Measurements from ENCODE around the gene EPHB3.

EPHB3 gene

DNA sequence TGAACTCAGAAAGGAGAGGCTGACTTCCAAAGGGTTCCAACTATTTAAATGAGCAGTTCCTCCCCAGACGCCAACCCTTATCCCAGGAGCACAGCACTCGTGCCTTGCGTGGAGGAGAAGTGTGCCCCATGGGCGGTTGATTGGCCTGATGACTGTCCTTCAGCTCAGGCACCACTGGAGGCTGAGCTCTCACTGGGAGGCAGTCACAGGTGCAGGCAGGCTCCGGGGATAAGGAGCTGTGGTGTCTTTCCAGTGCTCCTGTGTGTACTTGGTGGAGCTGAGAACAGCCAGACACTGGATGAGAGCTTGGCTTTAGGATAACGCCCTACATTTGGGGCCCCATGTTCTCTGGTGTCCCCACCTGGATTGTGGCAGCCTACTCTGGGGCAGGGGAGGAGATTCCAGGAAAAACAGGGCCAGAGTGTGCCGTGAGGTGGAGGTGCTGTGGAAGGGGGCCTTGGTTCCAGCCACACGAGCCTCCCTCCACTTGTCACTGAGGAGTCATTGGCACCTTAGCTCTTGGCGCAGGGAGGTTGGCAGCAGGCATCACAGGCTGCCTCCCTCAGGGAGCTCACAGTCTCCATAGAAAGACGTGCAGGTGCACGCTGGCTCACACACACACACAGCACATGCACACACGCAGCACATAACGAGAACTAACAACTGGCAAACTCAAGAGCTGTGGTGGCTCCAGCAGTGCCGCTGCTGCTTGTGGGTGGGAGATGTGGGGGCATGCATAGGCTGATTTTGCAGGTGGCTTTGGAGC, 22.7 kb upstream of the EPHB3 start:
- H3K27ac Mint-ChIP-seq = no peak overlapping the region
- H3K4me1 Mint-ChIP-seq = peaks cover 6% of the 10 kb centered on the region
- H3K36me3 Mint-ChIP-seq = no peaks in the 10 kb centered on the region
- DNase-seq (ENCODE audit: low spot score in 2 of 2) (no peak), ATAC-seq (ENCODE audit: low read depth) (no peak)
- H3K4me3 Mint-ChIP-seq = no peak overlapping the region
- H3K27me3 Mint-ChIP-seq = peaks cover 28% of the 10 kb centered on the region
- H3K9me3 Mint-ChIP-seq = no peaks in the 10 kb centered on the region

DNA sequence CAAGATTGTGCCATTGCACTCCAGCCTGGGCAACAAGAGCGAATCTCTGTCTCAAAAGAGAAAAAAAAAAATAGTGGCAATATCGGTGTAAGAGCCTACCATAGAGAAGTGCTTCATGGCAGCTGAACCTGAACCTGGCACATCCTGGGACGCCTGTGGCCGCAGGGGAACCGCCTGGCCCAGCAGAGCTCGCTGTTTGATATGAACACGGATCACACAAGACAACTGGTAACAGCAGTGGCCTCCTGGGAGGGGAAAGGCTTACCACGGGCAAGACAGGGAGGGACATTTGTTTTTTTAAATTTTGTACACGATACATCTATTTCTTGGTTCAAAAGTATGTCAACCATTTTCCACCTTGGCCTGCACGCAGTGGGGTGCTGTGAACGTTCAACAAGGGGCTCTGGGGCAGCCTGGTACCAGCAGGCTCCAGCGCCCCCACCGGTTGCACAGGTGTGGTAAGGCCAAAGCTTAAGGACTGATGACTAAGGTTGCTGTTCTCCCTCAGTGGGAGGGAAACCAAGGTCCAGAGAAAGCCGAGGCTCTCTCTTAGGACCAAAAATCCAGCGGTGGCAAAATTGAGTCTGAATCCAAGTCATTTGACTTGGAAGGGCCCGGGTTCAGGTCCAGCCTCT, 21.7 kb upstream of the EPHB3 start:
- no peak for DNase-seq (ENCODE audit: low spot score in 2 of 2)
- H3K4me3 Mint-ChIP-seq = no peak overlapping the region
- H3K9me3 Mint-ChIP-seq = no peaks in the 10 kb centered on the region
- no peak for ATAC-seq (ENCODE audit: low read depth)
- peaks cover 9% of the 10 kb centered on the region for H3K4me1 Mint-ChIP-seq
- H3K27me3 Mint-ChIP-seq = peaks cover 29% of the 10 kb centered on the region
- H3K36me3 Mint-ChIP-seq = no peaks in the 10 kb centered on the region
- no peak overlapping the region for H3K27ac Mint-ChIP-seq

DNA sequence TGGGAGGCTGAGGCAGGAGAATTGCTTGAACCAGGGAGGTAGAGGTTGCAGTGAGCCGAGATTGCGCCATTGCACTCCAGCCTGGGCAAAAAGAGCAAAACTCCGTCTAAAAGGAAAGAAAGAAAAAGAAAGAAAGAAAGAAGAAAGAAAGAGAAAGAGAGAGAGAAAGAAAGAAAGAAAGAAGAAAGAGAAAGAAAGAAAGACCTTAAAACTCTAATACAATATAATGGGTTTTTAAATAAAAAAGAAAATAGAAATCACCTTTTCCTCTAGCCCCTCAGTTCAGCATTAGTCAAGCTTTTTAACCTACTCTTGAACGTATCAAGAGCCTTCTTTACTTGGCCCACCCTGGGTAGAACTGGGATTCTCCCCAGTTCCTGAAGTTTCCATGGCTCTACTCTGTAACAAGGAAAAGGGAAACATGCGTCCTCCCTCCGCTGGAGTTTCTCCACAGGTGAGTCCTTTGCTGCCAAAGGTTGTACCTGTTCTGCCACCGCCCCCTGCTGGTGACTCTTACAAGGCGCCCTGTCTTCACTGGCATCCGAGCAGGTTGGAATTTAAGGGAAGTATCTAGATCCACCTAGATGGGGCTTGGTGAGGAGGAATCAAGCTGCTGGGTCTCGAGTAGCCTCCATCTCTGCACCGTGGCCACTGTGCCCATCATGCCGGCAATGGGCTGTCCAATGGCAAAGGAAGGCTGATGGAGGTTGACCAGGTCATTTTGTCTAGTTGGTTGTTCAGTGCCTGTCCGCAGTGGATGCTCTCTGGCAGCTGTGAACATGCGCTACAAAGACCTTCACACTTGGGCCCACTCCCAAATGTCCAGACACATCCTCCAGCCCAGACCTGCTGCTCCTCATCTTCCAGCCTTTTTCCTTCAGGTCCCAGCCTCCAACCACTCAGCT, 20.6 kb upstream of the EPHB3 start:
- peaks cover 13% of the 10 kb centered on the region for H3K4me1 Mint-ChIP-seq
- H3K27ac Mint-ChIP-seq = no peak overlapping the region
- no peaks in the 10 kb centered on the region for H3K36me3 Mint-ChIP-seq
- peak; percentile 76 for ATAC-seq (ENCODE audit: low read depth)
- peak; percentile 66 to 74 for DNase-seq (ENCODE audit: low spot score in 2 of 2)
- H3K4me3 Mint-ChIP-seq = no peak overlapping the region
- peaks cover 29% of the 10 kb centered on the region for H3K27me3 Mint-ChIP-seq
- H3K9me3 Mint-ChIP-seq = no peaks in the 10 kb centered on the region

DNA sequence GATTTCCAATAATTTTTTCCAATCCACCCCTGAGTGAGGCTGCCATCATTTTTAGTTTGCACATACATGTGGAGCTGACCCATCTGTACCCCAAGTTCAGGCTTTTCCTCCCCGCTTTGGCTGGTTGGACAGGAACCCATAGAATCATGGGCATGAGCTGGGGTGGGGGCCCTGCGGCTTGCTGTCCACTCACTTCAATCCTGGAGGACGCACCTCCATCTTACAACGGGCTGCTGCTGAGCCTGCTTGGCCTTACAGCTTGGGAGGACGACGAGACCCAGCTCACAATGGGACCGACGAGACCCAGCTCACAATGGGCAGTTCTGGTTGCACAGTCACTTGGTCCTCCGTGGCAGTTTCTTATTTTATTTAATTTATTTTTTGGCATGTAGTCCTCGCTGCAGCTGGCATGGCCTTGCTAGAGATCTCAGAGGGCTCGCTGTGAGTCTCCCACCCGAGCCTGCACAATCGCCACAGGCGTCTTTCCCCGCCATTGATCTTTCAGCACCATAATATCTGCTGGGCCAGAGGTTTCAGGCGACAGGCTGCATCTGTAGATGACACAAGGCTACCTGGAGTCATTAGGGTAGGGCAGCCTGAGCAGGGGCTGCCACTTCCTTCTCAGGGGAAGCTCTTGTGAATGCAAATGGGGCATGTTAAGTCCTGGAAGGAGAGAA, 19.6 kb upstream of the EPHB3 start:
- peaks cover 18% of the 10 kb centered on the region for H3K4me1 Mint-ChIP-seq
- H3K27me3 Mint-ChIP-seq = peaks cover 31% of the 10 kb centered on the region

DNA sequence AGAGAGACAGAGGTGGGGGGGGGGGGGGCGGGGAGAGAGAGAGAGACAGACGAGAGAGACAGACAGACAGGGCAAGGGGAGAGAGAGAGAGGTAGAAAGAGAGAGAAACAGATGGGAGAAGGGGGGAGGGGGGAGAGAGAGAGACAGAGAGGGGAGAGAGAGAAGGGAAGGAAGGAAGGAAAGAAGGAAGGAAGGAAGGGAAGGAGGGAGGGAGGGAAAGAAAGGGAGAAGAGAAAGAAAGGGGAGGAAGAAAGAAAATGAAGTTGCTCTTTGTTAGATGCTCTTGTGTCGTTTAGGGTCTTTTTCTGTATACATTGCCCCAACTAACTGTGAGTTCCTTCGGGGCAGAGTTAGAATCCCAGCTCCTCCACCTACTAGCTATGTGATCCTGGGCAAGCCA, 19.0 kb upstream of the EPHB3 start:
- Mint-ChIP-seq H3K27me3 (peaks cover 31% of the 10 kb centered on the region), H3K4me3 (no peak overlapping the region), H3K4me1 (peaks cover 18% of the 10 kb centered on the region), H3K36me3 (no peaks in the 10 kb centered on the region), H3K9me3 (no peaks in the 10 kb centered on the region), H3K27ac (no peak overlapping the region)
- no peak for DNase-seq (ENCODE audit: low spot score in 2 of 2)
- ATAC-seq (ENCODE audit: low read depth) = no peak

More for the DNA sequence above, 19.6 kb upstream of the EPHB3 start:
- DNase-seq (ENCODE audit: low spot score in 2 of 2) (no peak), ATAC-seq (ENCODE audit: low read depth) (no peak)
- no peaks in the 10 kb centered on the region for H3K9me3 Mint-ChIP-seq
- no peak overlapping the region for H3K4me3 Mint-ChIP-seq
- H3K27ac Mint-ChIP-seq = no peak overlapping the region
- H3K36me3 Mint-ChIP-seq = no peaks in the 10 kb centered on the region

DNA sequence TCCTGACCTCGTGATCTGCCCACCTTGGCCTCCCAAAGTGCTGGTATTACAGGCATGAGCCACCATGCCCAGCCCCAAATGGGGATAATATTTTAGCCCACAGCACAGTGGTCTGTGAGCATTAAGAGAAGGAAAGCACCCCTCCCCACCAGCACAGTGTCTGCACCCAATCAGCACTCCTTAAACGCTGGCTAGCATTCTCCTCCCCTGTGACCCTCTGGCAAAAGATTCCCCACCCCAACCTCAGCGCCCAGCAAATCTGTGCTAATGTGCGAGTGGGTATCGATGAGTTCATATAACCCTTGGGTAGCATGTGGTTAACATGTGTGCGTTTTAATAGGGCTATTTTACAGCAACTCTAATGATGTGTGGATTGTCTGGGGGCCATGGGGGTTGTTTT, 18.3 kb upstream of the EPHB3 start:
- Mint-ChIP-seq H3K4me1 (peaks cover 18% of the 10 kb centered on the region), H3K4me3 (no peak overlapping the region), H3K36me3 (no peaks in the 10 kb centered on the region), H3K27me3 (peaks cover 33% of the 10 kb centered on the region), H3K27ac (no peak overlapping the region), H3K9me3 (no peaks in the 10 kb centered on the region)
- DNase-seq (ENCODE audit: low spot score in 2 of 2) = no peak
- ATAC-seq (ENCODE audit: low read depth) = no peak

DNA sequence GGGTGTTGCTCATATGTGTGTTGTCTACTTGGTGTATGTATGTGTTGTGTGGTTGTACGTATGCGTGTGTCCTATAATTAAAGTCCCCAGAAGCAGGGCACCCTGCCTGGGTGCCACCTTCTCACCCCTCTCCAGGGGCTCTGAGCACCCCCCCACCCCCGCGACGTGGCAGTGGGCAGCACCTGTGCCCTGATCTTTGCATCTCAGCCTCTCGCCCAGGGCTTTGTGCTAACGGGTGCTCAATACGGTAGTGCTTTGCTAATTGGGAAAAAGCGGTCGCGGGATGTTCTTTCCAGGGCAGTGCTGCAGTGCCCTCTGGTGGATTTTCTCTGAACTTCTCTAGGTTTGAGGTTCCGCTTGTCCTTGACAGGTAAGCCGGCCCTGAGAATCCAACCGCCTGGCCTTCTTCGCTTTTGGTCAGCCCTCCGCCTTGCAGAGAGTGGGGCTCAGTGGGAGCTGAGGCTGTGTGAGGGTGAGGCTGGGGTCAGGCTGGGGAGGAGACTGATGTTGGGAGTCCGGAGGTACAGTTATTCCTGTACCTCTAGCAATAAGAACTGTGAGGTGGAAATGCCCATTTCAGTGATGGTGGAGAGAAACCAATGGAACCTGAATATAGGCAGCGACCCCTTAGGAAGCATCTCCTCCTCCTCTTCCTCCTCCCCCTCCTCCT, 17.6 kb upstream of the EPHB3 start:
- H3K9me3 Mint-ChIP-seq = no peaks in the 10 kb centered on the region
- H3K4me3 Mint-ChIP-seq = no peak overlapping the region
- DNase-seq (ENCODE audit: low spot score in 2 of 2) = peak; percentile 74 to 80
- H3K27me3 Mint-ChIP-seq = peaks cover 27% of the 10 kb centered on the region
- peaks cover 18% of the 10 kb centered on the region for H3K4me1 Mint-ChIP-seq
- no peaks in the 10 kb centered on the region for H3K36me3 Mint-ChIP-seq
- no peak overlapping the region for H3K27ac Mint-ChIP-seq
- peak; percentile 66 for ATAC-seq (ENCODE audit: low read depth)

DNA sequence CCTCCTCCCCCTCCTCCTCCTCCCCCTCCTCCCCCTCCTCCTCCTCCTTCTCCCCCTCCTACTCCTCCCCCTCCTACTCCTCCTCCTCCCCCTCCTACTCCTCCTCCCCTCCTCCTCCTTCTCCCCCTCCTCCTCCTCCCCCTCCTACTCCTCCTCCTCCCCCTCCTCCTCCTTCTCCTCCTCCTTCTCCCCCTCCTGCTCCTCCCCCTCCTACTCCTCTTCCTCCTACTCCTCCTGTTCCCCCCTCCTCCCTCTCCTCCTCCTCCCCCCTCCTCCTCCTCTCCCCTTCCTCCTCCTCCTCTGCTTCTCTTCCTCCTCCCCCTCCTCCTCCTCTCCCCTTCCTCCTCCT, 17.1 kb upstream of the EPHB3 start:
- Mint-ChIP-seq H3K27ac (no peak overlapping the region), H3K36me3 (no peaks in the 10 kb centered on the region), H3K4me1 (peaks cover 18% of the 10 kb centered on the region), H3K27me3 (peaks cover 24% of the 10 kb centered on the region), H3K9me3 (no peaks in the 10 kb centered on the region), H3K4me3 (no peak overlapping the region)
- DNase-seq (ENCODE audit: low spot score in 2 of 2) (no peak), ATAC-seq (ENCODE audit: low read depth) (no peak)

DNA sequence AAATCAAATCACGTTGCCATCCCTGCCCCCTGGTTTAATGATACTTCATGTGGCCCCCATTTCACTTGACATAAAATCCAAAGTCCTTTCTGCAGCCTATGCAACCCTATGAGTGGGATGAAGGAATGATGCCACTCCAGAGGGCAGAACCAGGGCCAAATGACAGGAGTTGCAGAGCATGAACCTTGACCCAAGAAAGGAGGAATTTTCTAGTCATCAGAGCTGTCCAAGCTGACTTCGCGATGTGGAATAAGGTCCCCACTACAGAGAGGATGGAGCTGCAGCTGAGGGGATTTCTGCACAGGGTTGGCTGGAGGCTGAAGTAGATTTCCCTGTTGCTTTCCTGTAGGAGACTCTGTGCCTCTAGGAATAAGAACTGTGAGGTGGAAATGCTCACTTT, 15.8 kb upstream of the EPHB3 start:
- no peak for ATAC-seq (ENCODE audit: low read depth)
- no peaks in the 10 kb centered on the region for H3K9me3 Mint-ChIP-seq
- no peak for DNase-seq (ENCODE audit: low spot score in 2 of 2)
- H3K4me3 Mint-ChIP-seq = no peak overlapping the region
- no peak overlapping the region for H3K27ac Mint-ChIP-seq
- H3K36me3 Mint-ChIP-seq = no peaks in the 10 kb centered on the region
- H3K27me3 Mint-ChIP-seq = peaks cover 24% of the 10 kb centered on the region
- peaks cover 18% of the 10 kb centered on the region for H3K4me1 Mint-ChIP-seq

DNA sequence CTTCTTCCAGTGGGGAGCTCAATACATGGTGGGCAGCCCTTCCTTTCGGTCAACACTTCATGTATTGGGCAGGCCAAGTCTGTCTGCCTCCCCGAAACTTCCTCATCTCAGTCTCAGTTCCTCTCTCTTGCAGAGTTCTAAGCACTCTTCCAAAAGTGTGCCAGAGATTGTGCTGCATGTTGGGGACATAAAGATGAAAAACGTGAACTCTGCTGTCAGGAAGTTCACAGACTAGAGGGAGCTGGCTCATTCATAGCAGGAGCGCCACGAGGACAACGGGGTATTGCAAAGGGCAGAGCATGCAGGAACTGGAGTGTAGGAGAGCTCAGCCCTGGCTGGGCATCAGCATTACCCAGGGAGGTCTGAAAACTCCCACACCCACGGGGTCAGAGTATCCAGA, 15.3 kb upstream of the EPHB3 start:
- Mint-ChIP-seq H3K27me3 (peaks cover 23% of the 10 kb centered on the region), H3K27ac (no peak overlapping the region), H3K36me3 (no peaks in the 10 kb centered on the region), H3K9me3 (no peaks in the 10 kb centered on the region), H3K4me3 (no peak overlapping the region), H3K4me1 (peaks cover 16% of the 10 kb centered on the region)
- DNase-seq (ENCODE audit: low spot score in 2 of 2) = no peak
- peak; percentile 57 for ATAC-seq (ENCODE audit: low read depth)

DNA sequence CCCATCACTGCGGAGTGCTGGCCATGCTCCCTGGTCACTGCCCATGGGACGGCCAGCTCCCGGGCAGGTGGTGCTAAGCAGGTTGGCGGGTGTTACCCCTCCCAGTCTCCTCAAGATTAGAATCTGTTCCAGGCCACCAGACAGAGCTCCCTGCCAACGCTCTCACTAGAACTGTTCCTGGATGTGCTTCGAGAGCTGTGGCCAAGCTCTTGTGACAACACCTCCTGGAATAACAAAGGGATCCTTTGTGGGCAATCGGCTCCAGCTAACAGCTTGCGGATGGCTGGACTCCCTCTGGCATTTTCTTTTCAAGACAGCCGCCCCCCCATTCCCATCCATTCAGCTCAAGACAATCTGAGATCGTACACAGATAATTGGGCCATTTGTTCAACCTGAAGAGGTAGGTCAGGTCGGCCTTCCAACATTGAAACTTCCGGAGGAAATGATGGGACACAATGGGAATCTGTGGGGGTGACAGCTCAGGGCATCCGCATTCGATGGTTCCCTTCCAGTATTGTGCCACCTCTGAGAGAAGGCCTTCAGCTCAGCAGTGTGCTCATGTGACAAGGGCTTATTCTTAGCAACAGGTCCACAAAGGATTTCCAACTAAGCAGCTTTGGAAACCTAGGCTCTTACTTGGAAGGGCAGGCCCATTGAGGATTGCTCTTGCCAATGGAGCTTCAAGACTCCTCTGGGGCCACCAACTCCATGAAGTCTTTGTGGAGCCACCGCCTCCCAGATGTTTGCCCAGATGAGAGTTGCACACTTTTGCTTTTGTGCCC, 11.6 kb upstream of the EPHB3 start:
- H3K36me3 Mint-ChIP-seq = no peaks in the 10 kb centered on the region
- H3K27ac Mint-ChIP-seq = no peak overlapping the region
- DNase-seq (ENCODE audit: low spot score in 2 of 2) (no peak), ATAC-seq (ENCODE audit: low read depth) (no peak)
- no peak overlapping the region for H3K4me3 Mint-ChIP-seq
- H3K9me3 Mint-ChIP-seq = no peaks in the 10 kb centered on the region
- H3K27me3 Mint-ChIP-seq = peaks cover 28% of the 10 kb centered on the region
- peaks cover 8% of the 10 kb centered on the region for H3K4me1 Mint-ChIP-seq

DNA sequence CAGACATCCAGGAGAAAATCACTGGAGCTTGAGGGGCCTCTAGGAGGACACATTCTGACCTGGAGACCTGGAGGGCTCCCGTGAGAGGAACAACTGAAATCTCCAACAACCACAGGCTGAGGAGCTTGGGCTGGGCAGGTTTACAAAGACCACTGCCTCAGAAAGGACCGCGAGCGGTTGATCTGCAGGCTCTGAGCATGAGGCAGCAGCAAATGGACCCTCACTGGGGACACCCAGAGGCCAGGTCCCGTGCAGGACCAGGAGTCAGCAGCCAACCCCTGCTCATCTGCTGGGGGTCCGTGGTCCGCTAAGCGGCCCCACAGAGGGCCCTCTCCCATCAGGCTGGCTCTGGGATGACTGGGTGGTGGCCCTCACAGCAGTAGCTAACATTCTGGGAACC, 10.5 kb upstream of the EPHB3 start:
- Mint-ChIP-seq H3K36me3 (no peaks in the 10 kb centered on the region), H3K4me1 (peaks cover 4% of the 10 kb centered on the region), H3K9me3 (no peaks in the 10 kb centered on the region), H3K27me3 (peaks cover 34% of the 10 kb centered on the region), H3K27ac (no peak overlapping the region), H3K4me3 (no peak overlapping the region)
- no peak for DNase-seq (ENCODE audit: low spot score in 2 of 2)
- no peak for ATAC-seq (ENCODE audit: low read depth)
